HepG2 (cell line): Measurements from ENCODE around the gene SGMS1. TPM values are rescaled to one million over a fixed set of nuclear protein-coding genes. Genes with fewer than 3 reads are reported as not detected.

Source experiments
- BCLAF1 ChIP-seq: fragments of 450-650 bp; IDR thresholded peaks from 2 replicates; pipeline ENCODE4 v1.6.1; 2017; ENCODE audit warnings: mild to moderate bottlenecking
- DMTF1 ChIP-seq: sonication (generic); formaldehyde crosslinking; IDR thresholded peaks from 2 replicates; pipeline ENCODE4 v1.4.0; 2020; ENCODE audit warnings: mild to moderate bottlenecking, missing genetic modification reagents
- FOXA3 ChIP-seq: IDR thresholded peaks from 2 replicates; pipeline ENCODE4 v1.6.1; 2016; ENCODE audit warnings: missing genetic modification reagents, missing compliant biosample characterization
- GATAD1 ChIP-seq: IDR thresholded peaks from 2 replicates; pipeline ENCODE4 v1.6.1; 2016; ENCODE audit warnings: missing genetic modification reagents, missing compliant biosample characterization
- KDM5B ChIP-seq: sonication (generic); formaldehyde crosslinking; IDR thresholded peaks from 2 replicates; pipeline ENCODE4 v1.4.0; 2020; ENCODE audit warnings: missing genetic modification reagents, mild to moderate bottlenecking, borderline replicate concordance
- MLX ChIP-seq: IDR thresholded peaks from 2 replicates; pipeline ENCODE4 v1.6.1; 2016
- MTF2 ChIP-seq: sonication (generic); formaldehyde crosslinking; IDR thresholded peaks from 2 replicates; pipeline ENCODE4 v1.5.0; 2020; ENCODE audit warnings: missing genetic modification reagents, borderline replicate concordance
- NFE2L1 ChIP-seq: sonication (generic); formaldehyde crosslinking; IDR thresholded peaks from 2 replicates; pipeline ENCODE4 v1.4.0; 2020; ENCODE audit warnings: missing genetic modification reagents, mild to moderate bottlenecking, borderline replicate concordance
- PCBP2 ChIP-seq: fragments of 200-400 bp; formaldehyde crosslinking; optimal IDR thresholded peaks from 2 replicates; pipeline ENCODE3; 2018; ENCODE audit warnings: low read length, low read depth; ENCODE audit not compliant: poor library complexity, severe bottlenecking
- SRY ChIP-seq: sonication (generic); formaldehyde crosslinking; IDR thresholded peaks from 2 replicates; pipeline ENCODE4 v1.8.0; 2022; ENCODE audit warnings: mild to moderate bottlenecking, missing genetic modification reagents
- STAT5B ChIP-seq: sonication (generic); formaldehyde crosslinking; IDR thresholded peaks from 2 replicates; pipeline ENCODE4 v1.4.0; 2020; ENCODE audit warnings: missing genetic modification reagents
- THAP7 ChIP-seq: sonication (generic); formaldehyde crosslinking; IDR thresholded peaks from 2 replicates; pipeline ENCODE4 v1.8.1; 2023; ENCODE audit warnings: mild to moderate bottlenecking, missing genetic modification reagents
- ZBTB1 ChIP-seq: sonication (generic); formaldehyde crosslinking; IDR thresholded peaks from 2 replicates; pipeline ENCODE4 v1.4.0; 2020; ENCODE audit warnings: missing genetic modification reagents, borderline replicate concordance
- ZFP36 ChIP-seq: fragments of 150-350 bp; IDR thresholded peaks from 2 replicates; pipeline ENCODE4 v1.6.1; 2018; ENCODE audit warnings: borderline replicate concordance, low read length, low read depth; ENCODE audit not compliant: partially characterized antibody
- ZNF431 ChIP-seq: sonication (generic); formaldehyde crosslinking; IDR thresholded peaks from 2 replicates; pipeline ENCODE4 v1.9.0; 2022; ENCODE audit warnings: missing genetic modification reagents, low read depth, mild to moderate bottlenecking, borderline replicate concordance
- ZNF460 ChIP-seq: sonication (generic); formaldehyde crosslinking; IDR thresholded peaks from 2 replicates; pipeline ENCODE4 v1.5.1; 2020; ENCODE audit warnings: missing genetic modification reagents, mild to moderate bottlenecking, borderline replicate concordance
- ZNF609 ChIP-seq: sonication (generic); formaldehyde crosslinking; IDR thresholded peaks from 2 replicates; pipeline ENCODE4 v1.4.0; 2020; ENCODE audit warnings: mild to moderate bottlenecking, missing genetic modification reagents, borderline replicate concordance
- ZNF652 ChIP-seq: IDR thresholded peaks from 2 replicates; pipeline ENCODE4 v1.6.1; 2016; ENCODE audit warnings: low read depth, borderline replicate concordance
- ZNF768 ChIP-seq: sonication (generic); formaldehyde crosslinking; IDR thresholded peaks from 2 replicates; pipeline ENCODE4 v1.4.0; 2020; ENCODE audit warnings: missing genetic modification reagents
- polyA plus RNA-seq, 8 experiments: library from polyadenylated mRNA; depleted of rRNA in 3 of 8; stranded (reverse) in 7 of 8; unstranded in 1 of 8; fragments of >200 nt; fragmentation: Illumina TruSeq in 4 of 8; extraction: Trizol in 4 of 8; gene quantifications; 2 replicates each; pipeline versions ENCODE4 v1.2.1 to v1.2.3, GENCODE V29; 2011 to 2016; ENCODE audit warnings: low read depth in 4 of 8, missing spikeins in 1 of 8, mixed read lengths in 1 of 8; ENCODE audit not compliant: insufficient read depth in 1 of 8
- total RNA-seq, 5 experiments: library from RNA; depleted of rRNA; stranded (reverse); fragments of >200 nt; fragmentation: Illumina TruSeq; extraction: Trizol; gene quantifications; 2 replicates each; pipeline ENCODE4 v1.2.3, GENCODE V29; 2016; ENCODE audit warnings: low read depth in 1 of 5

SGMS1 gene
- total and polyA plus RNA-seq, 2 of the 13 experiments (the other 11 are each of a cell fraction or from before 2014, with no cell fraction given), result 6.5 to 15.1 TPM

GRCh38 chr10:50572017-50572491, 51.7 kb downstream of the SGMS1 start (continued):
- TF ChIP-seq ZBTB1, result no peak
- peak; percentile 63 for TF ChIP-seq GATAD1 (CRISPR knock-in tag)
- TF ChIP-seq SRY (CRISPR knock-in tag), result no peak
- no peak for TF ChIP-seq DMTF1 (CRISPR knock-in tag)
- no peak for TF ChIP-seq ZNF652 (CRISPR knock-in tag)
- no peak for TF ChIP-seq KDM5B (CRISPR knock-in tag)
- TF ChIP-seq FOXA3 (CRISPR knock-in tag), result peak; percentile 91
- no peak for TF ChIP-seq ZFP36
- peak; percentile 71; the same call in 1 of the 2 replicates for TF ChIP-seq MLX (CRISPR knock-in tag)
- TF ChIP-seq STAT5B, result no peak
- no peak for TF ChIP-seq MTF2 (CRISPR knock-in tag)
- no peak for TF ChIP-seq THAP7
- TF ChIP-seq ZNF431 (CRISPR knock-in tag), result no peak
- TF ChIP-seq PCBP2, result no peak
- TF ChIP-seq ZNF609, result peak; percentile 57
- peak; percentile 44; the same call in 1 of the 2 replicates for TF ChIP-seq ZNF460 (CRISPR knock-in tag)
- no peak for TF ChIP-seq ZNF768 (CRISPR knock-in tag)
- TF ChIP-seq NFE2L1 (CRISPR knock-in tag), result no peak
- no peak for TF ChIP-seq BCLAF1
